Measurements from ENCODE around the gene CRIP2.

Gene CRIP2

GRCh38 chr14:105498430-105499255, 24.0 kb downstream of the CRIP2 start:
- DNase-seq (ENCODE audit: low read depth), result no peak

GRCh38 chr14:105499256-105500035, 24.8 kb downstream of the CRIP2 start:
- DNase-seq (ENCODE audit: low read depth), result no peak

- DNase-seq (ENCODE audit: low read depth), result no peak
These were observed 25.6 kb downstream of the CRIP2 start for GRCh38 chr14:105500036-105500725.

- no peak for DNase-seq (ENCODE audit: low read depth)
These were observed 26.1 kb downstream of the CRIP2 start for GRCh38 chr14:105500726-105501101.

GRCh38 chr14:105501504-105502291, 27.1 kb downstream of the CRIP2 start:
- no peak for DNase-seq (ENCODE audit: low read depth)

- DNase-seq (ENCODE audit: low read depth), result no peak
These were observed 28.1 kb downstream of the CRIP2 start for GRCh38 chr14:105502446-105503295.

GRCh38 chr14:105503296-105503640, 28.6 kb downstream of the CRIP2 start:
- DNase-seq (ENCODE audit: low read depth), result no peak

GRCh38 chr14:105503935-105504692, 29.5 kb downstream of the CRIP2 start:
- DNase-seq (ENCODE audit: low read depth), result no peak

- no peak for DNase-seq (ENCODE audit: low read depth)
These were observed 30.5 kb downstream of the CRIP2 start for GRCh38 chr14:105505101-105505500.

- no peak for DNase-seq (ENCODE audit: low read depth)
These were observed 32.6 kb downstream of the CRIP2 start for GRCh38 chr14:105507247-105507646.

GRCh38 chr14:105508069-105508468, 33.4 kb downstream of the CRIP2 start:
- DNase-seq (ENCODE audit: low read depth), result no peak

- DNase-seq (ENCODE audit: low read depth), result no peak
These were observed 34.0 kb downstream of the CRIP2 start for GRCh38 chr14:105508601-105509000.

GRCh38 chr14:105517096-105517495, 42.5 kb downstream of the CRIP2 start:
- no peak for DNase-seq (ENCODE audit: low read depth)

GRCh38 chr14:105519946-105520698, 45.5 kb downstream of the CRIP2 start:
- no peak for DNase-seq (ENCODE audit: low read depth)

GRCh38 chr14:105525326-105525725, 50.7 kb downstream of the CRIP2 start:
- no peak for DNase-seq (ENCODE audit: low read depth)

GRCh38 chr14:105525861-105526775, 51.5 kb downstream of the CRIP2 start, which contains the start of gene TMEM121:
Gene TMEM121, plus strand, starts transcription at chr14:105526583. Its CDS starts 2,252 bp downstream, at chr14:105528835.
- no peak for DNase-seq (ENCODE audit: low read depth)

- DNase-seq (ENCODE audit: low read depth), result no peak
These were observed 52.3 kb downstream of the CRIP2 start for GRCh38 chr14:105526776-105527380.

- no peak for DNase-seq (ENCODE audit: low read depth)
These were observed 52.8 kb downstream of the CRIP2 start for GRCh38 chr14:105527381-105527825.
